Hematopoietic multipotent progenitor cell (in vitro differentiated cells): ENCODE data around the gene FOXA3. TPM values are rescaled to one million over a fixed set of nuclear protein-coding genes. Genes with fewer than 3 reads are reported as not detected.
A peak's percentile ranks its signal among the peaks of the same experiment; 100 is the strongest.

Source experiments
- DNase-seq, 3 donors: peaks; one replicate each; pipeline ENCODE4 v3.0.0-alpha.2; 2011 to 2015; ENCODE audit warnings: low read depth in 2 of 3, low spot score in 2 of 3
- total RNA-seq: library from RNA; depleted of rRNA; stranded (reverse); fragments of >200 nt; gene quantifications from one replicate; pipeline ENCODE4 v1.2.3, GENCODE V29; 2012

Gene FOXA3
- total RNA-seq = 1.6 TPM

DNA sequence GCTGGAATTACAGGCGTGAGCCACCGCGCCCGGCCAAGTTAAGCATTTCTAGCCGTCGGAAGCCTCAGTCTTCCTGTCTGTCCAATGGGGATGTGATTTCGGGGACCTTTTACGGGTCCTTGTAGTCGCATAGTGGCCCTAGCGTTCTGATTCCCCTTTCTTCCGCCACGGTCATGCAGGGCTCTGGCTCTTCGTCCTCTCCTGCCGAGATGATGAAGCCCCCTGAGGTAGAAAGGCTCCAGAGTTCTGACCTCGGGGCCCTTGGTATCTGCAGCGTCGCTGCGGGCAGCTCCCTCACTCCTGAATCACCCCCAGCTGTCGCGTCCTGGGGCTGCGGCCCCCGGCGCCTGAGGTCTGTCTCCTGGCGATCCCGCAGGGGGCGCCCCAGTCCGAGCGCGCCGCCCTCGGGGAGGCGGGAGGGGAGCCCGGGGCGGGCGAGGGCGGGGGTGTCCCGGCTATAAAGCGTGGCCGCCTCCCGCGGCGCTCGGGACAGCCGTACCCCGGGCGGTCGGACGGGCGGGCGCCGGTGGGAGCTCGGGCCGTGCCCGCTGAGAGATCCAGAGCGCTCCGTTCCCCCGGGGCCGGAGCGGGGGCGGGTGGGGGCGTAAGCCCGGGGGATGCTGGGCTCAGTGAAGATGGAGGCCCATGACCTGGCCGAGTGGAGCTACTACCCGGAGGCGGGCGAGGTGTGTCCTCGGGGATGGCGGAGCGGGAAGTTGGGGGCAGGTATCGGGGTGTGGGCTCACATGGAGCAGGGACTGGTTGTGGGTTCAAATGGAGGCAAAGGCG lies at the start of gene FOXA3:
Gene FOXA3, plus strand, starts transcription at position 487 of the 789 bp plus-strand sequence. Its CDS starts 131 bp downstream, at position 618.
- DNase-seq = peak in 2 of 3 donors; percentile 70 to 75

DNA sequence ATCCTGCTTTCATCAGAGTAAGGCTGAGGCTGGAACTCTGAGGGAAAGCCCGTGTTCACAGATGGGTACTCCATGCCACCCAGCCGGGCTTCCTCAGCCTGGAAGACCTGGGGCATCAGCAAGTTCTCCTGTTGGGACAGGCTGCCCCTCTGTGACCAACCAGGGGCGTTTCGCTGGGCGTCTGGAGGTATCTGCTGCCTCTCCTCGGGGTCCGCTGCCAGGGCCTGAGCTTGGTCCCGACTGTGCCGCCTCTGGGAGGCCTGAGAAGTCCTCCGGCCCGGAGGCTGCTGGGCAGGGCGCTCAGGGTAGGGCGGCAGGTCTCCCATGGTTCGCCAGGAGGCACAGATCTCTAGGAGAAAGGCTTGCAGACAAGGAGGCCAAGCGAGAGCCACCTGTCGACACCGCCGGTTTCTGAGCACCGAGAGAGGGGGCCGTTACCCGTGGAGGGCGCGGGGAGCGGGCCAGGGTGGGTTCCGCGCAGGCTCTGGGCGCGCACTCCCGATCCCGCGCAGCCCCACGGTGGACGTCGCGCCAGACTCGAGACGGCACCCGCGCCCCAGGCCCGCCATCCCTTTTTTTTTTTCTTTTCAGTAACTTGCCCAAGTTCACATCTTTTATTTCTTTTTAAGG lies 49.2 kb upstream of the FOXA3 start, which contains the start of gene RSPH6A:
Gene RSPH6A, minus strand, starts transcription at position 458 of the 630 bp plus-strand sequence. Its CDS starts 132 bp downstream, at position 326.
- DNase-seq = no peak

GRCh38 chr19:45815481-45816216 lies 48.5 kb upstream of the FOXA3 start:
- peak in 2 of 3 donors; percentile 44 to 45 for DNase-seq

- DNase-seq = no peak
Measured at GRCh38 chr19:45816236-45817009, 47.7 kb upstream of the FOXA3 start.

- peak; percentile 90 to 97 (median 96) for DNase-seq
Measured at GRCh38 chr19:45817010-45817724, 47.0 kb upstream of the FOXA3 start.

DNA sequence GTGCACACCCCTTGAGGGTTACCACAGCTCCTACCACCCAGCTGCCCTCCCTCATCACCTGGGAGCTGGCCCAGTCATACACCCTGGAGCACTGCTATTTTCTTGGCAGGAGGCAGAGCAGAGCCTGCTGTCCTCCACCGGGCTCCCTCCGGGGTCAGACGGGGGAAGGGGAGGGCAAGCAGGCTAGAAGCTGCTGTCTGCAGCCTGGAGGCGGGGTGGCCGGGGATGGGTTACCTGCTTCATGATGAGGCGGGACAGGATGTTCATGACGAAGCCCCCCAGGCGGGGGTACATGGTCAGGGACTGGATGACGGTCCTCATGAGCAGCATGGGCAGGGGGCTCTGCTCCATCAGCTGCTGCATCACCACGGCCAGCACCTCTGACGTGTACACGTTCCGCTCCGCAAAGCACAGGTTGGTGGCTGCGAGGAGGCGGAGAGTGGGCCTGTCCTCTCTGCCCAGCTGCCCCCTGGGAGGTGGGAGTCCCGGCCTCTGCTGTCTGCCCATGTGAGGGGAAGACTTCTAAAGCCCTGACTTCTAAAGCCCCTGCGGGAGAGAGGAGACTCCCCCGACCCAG lies 46.3 kb upstream of the FOXA3 start:
- no peak for DNase-seq

GRCh38 chr19:45819769-45820168 lies 44.4 kb upstream of the FOXA3 start:
- no peak for DNase-seq

DNA sequence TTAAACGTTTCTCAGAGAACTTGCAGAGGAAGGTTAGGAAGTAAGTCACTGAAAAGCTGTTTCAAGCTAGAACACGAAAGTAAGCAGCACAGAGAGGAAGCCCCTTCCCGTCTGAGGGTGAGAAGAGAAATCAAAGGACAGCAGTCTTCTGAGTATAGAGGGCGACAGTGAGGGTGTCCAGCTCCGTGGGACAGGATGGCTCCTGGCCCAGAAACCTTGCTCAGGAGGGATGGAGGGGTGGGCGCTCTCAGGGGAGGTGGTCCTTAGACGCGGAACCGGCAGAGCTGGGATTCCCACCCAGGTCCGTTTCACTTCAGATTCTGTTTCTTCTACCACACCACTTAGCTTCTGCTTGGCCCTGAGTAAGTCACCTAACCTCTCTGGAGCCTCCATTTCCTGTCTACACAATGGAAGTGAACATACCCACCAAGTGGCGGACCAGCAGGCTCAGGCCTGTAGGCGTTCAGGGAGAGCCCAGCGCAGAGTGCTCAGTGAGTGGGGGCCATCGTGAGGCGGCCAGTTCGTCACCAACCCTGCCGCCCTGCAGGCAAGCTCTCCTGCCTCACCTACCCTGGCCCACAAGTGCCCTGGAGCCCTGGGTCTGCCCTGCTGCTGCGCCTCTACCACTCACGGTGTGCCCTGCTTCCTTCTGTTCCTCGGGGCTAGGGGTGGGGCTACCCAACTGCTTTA lies 43.6 kb upstream of the FOXA3 start:
- no peak for DNase-seq

DNA sequence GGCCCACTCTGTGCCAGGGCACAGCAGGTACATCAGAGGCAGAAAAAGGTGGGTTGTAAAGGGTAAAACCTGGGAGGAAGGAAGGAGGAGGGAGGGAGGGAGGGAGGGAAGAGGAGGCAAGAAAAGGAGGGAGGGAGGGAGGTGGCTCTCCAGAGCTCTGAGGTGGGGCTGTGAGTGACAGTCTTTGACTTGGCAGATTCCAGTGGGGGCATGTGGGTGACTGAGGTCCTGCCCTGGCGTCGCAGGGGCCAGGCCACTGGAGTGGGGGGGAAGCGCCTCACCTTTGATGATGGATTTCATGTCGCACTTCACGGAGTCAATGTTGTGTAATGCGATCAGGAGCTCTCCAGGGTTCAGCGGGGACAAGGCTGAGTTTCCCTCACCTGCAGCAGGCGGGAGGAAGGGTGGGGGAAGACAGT lies 43.0 kb upstream of the FOXA3 start:
- no peak for DNase-seq

- no peak for DNase-seq
Measured at GRCh38 chr19:45821570-45821969, 42.6 kb upstream of the FOXA3 start.

DNA sequence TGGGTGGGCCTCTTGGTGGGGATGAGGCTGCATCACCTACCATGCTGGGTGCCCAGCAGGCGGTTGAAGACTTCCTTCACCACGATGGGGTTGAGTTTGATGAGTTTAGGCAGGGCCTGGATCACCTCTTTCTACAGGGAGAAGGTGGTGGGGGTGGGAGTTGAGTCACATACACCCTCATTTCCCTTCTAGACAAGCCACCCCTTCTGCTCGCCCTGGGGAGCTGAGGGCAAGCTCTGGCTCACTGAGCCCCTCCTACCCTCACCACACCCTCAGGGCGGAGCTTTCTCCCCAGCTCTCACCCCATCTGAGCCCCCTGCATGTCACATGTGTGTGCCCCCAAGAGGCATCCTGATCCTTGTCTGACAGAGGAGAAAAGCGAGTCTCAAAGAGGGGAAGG lies 41.4 kb upstream of the FOXA3 start:
- no peak for DNase-seq

GRCh38 chr19:45823182-45823581 lies 40.9 kb upstream of the FOXA3 start:
- DNase-seq = no peak

- no peak for DNase-seq
Measured at GRCh38 chr19:45824041-45824471, 40.1 kb upstream of the FOXA3 start.

GRCh38 chr19:45824531-45825262 lies 39.4 kb upstream of the FOXA3 start:
- no peak for DNase-seq

GRCh38 chr19:45825263-45825605 lies 38.9 kb upstream of the FOXA3 start:
- DNase-seq = no peak

- DNase-seq = no peak
Measured at GRCh38 chr19:45825917-45826893, 37.9 kb upstream of the FOXA3 start.

GRCh38 chr19:45826934-45827333 lies 37.2 kb upstream of the FOXA3 start:
- no peak for DNase-seq
